Right lobe of liver (tissue), 4 donors: Measurements from ENCODE around the gene ADSS2.

ENCODE experiments used
- POLR2A ChIP-seq: fragments of 450-650 bp; IDR thresholded peaks from one replicate; pipeline ENCODE4 v1.6.1; 2017; ENCODE audit warnings: antibody characterized with exemption, mild to moderate bottlenecking
- TF ChIP-seq, protein P1 (sequence below), 4 donors: fragments of 200-600 bp in 3 of 4; fragments of 450-650 bp in 1 of 4; IDR thresholded peaks; one replicate each; pipeline versions ENCODE4 v1.5.1 to v1.8.0; 2016 to 2022; ENCODE audit warnings: antibody characterized with exemption in 4 of 4, mild to moderate bottlenecking in 2 of 4
- donor health status: DM: no; HTN: no; CAD: no.
- donor health status: DM: no; HTN: no; CAD: no.
- donor health status: DM: no; HTN: yes; CAD: no.

DNA sequence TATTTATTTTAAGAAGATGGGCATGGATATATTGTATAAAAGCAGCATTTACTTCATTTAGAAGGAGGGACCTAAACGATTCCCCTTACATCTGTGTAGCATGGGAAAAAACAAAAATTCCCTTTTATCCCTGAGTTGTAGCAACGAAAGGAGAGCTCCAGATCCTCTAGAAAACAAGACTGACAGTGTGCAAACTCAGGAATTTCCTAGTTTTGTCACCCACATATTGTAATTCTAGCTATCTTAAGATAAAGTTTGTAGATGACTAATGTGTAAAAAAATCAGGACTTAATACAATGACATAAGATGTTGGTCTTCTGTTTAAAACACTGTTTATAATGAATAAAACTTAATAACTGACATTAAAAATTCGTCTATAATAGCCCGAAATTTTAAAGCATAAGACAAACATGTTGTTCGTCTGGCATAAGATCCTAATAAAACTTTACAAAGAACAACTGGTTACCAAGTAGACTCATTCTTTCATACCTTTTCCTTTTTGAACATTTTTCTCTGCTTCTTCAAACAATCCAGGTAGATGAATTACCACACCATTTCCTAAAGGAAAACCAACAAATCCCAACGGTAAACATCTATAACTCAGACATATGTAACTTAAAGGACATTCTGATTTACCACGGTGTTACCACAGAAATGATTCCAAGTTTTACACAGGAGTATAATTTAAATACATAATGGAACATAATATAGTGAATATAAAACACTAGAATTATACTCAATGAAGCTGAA, 15.2 kb downstream of the ADSS2 start:
- TF ChIP-seq, protein P1, sequence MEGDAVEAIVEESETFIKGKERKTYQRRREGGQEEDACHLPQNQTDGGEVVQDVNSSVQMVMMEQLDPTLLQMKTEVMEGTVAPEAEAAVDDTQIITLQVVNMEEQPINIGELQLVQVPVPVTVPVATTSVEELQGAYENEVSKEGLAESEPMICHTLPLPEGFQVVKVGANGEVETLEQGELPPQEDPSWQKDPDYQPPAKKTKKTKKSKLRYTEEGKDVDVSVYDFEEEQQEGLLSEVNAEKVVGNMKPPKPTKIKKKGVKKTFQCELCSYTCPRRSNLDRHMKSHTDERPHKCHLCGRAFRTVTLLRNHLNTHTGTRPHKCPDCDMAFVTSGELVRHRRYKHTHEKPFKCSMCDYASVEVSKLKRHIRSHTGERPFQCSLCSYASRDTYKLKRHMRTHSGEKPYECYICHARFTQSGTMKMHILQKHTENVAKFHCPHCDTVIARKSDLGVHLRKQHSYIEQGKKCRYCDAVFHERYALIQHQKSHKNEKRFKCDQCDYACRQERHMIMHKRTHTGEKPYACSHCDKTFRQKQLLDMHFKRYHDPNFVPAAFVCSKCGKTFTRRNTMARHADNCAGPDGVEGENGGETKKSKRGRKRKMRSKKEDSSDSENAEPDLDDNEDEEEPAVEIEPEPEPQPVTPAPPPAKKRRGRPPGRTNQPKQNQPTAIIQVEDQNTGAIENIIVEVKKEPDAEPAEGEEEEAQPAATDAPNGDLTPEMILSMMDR (IDR thresholded peaks at IDR 0.05): no peak
- no peak for TF ChIP-seq POLR2A
